NCI-H2227 treated with DMSO at 0.1 percent for 48 hours (cell line): ENCODE data around the gene ALPG.
A peak's percentile ranks its signal among the peaks of the same experiment; 100 is the strongest.
"Not testable (repeated sequence)": the region's sequence is repeated elsewhere in the genome, so short reads cannot be mapped to it uniquely, and the experiment has no call there.

ENCODE experiments used
- DNase-seq: peaks from one replicate; lab custom pipeline; 2025; lab: John Stamatoyannopoulos, UW

The ALPG gene

GRCh38 chr2:232398293-232399034, 8.2 kb upstream of the ALPG start:
- no peak for DNase-seq

- DNase-seq, result no peak
These were observed 6.2 kb upstream of the ALPG start for GRCh38 chr2:232400256-232401015.

- no peak for DNase-seq
These were observed 4.1 kb upstream of the ALPG start for GRCh38 chr2:232402518-232402917.

GRCh38 chr2:232405943-232406510, 617 bp upstream of the ALPG start:
- no peak for DNase-seq

GRCh38 chr2:232407428-232408150, 945 bp downstream of the ALPG start:
- not testable (repeated sequence) for DNase-seq

DNA sequence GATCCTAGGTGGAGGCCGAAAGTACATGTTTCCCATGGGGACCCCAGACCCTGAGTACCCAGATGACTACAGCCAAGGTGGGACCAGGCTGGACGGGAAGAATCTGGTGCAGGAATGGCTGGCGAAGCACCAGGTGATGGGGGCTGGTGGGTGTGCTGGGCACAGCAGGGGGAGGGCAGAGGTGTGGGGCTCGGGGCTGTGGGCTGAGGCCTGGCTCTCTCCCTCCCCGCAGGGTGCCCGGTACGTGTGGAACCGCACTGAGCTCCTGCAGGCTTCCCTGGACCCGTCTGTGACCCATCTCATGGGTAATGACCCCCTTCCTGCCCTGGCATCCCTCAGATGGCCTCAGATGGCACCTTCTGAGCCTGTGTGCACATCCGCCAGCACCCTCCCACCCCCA, 1.6 kb downstream of the ALPG start:
- not testable (repeated sequence) for DNase-seq

DNA sequence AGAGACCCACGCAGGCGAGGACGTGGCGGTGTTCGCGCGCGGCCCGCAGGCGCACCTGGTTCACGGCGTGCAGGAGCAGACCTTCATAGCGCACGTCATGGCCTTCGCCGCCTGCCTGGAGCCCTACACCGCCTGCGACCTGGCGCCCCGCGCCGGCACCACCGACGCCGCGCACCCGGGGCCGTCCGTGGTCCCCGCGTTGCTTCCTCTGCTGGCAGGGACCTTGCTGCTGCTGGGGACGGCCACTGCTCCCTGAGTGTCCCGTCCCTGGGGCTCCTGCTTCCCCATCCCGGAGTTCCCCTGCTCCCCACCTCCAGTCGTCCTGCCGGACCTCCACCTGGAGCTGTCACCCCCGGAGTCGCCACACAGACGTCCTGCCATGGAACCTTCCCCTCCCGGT, 3.0 kb downstream of the ALPG start:
- not testable (repeated sequence) for DNase-seq

DNA sequence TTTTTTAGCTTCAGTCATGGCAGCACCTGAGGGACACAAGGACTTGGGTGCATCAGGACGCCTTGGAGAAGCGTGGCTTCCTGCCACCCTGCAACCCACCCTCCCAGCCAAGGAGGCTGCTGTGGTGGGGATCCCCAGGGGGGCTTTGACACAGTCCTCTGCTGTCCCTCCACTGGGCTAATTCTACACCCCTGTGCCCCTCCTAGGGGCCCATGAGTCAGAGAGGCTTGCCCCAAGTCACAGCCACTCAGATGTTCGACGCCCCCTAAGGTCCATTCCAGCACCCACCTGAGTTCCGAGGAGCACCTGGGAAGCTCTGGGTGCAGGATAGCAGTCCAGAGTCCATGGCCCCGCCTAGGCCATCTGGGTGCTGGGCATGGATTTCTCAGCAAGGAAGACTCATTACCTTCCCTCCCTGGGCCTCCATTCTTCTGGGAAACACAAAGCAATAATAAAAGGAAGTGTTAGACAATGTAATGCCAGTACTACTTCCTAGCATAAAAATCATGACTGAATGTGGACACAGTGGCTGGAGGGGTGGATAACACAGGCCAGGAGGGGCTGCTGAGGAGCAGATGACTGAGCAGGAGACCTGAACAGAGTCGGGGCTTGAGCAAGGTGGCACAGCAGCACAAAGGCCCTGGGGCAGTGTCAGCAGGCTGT, 3.7 kb downstream of the ALPG start:
- DNase-seq, result no peak

DNA sequence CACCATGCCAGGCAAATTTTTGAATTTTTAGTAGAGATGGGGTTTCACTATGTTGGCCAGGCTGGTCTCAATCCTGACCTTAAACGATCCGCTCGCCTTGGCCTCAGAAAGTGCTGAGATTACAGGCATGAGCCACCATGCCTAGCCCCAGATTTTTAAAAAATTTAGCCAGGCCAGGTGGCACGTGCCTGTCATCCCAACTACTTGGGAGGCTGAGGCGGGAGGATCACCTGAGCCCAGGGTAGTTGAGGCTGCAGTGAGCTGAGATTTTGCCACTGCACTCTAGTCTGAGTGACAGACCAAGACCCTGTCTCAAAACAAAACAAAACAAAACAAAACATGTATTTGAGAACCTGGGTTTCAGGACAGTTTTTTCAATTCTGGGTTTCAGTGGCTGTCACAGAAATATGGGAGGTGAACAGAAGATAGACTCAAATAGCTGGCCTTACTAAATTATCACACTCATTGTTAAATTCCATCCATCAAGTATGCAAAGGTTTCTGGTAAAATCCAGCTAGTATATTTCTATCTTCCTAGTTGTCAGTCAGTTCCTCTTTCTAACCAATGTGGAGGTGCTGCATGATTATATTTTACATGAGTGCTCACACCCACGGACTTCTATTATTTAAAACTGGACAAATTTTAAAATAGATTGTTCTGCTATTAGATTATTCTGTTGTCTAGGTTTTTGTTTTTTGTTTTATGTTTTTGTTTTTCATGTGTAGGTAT, 5.4 kb downstream of the ALPG start:
- DNase-seq, result no peak

GRCh38 chr2:232412986-232413385, 6.3 kb downstream of the ALPG start:
- no peak for DNase-seq

- no peak for DNase-seq
These were observed 8.6 kb downstream of the ALPG start for GRCh38 chr2:232415138-232415690.

GRCh38 chr2:232415736-232416520, 9.3 kb downstream of the ALPG start:
- no peak for DNase-seq

GRCh38 chr2:232416521-232417470, 10.2 kb downstream of the ALPG start:
- DNase-seq, result no peak

GRCh38 chr2:232417489-232417888, 10.8 kb downstream of the ALPG start:
- no peak for DNase-seq

- no peak for DNase-seq
These were observed 11.4 kb downstream of the ALPG start for GRCh38 chr2:232418056-232418455.

DNA sequence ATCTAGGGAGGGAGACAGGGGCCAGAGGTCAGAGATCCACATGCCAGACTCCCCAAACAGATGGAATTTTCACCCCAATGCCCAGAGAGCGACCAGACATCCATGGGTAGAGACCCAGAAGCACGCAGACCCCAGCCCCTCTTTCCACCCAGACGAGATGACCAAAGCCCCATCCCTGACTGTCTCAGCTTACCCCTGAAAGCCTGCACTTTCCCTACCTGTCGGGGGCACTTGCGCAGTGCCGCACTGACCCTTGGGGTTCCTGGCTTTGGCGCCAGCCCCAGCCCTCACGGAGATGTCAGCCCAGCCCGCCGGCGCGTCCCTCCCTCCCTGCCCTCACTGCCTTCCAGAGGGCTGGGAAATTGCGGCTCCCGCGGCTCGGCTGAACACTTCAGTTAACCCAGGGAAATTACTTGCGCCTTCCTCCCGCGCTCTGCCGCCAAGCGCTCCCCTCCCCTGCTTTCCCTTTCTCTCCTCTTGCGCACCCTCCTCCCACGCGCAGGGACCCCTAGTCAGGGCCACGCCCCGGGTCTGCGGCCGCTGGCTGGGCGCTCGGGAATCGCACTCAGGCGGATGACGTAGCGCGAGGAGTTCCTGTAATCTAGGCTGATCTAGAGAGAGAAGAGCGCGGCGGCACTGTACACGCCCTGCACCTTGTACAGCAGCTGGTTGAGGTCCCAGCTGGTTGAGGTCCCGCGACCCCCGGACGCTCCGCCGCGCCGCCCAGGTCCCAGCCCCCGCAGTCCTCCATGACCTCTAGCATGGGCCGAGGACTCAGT, 12.0 kb downstream of the ALPG start:
- DNase-seq, result peak; percentile 45

GRCh38 chr2:232419245-232420072, 12.8 kb downstream of the ALPG start:
- no peak for DNase-seq
